Measurements from ENCODE around the gene HMGCS1. TPM values are rescaled to one million over a fixed set of nuclear protein-coding genes. Genes with fewer than 3 reads are reported as not detected.

HMGCS1 gene
- total and polyA plus RNA-seq, 9 of the 15 experiments (the other 6 are each of a cell fraction or from before 2014, with no cell fraction given): 43.7 to 337 (median 111) TPM

DNA sequence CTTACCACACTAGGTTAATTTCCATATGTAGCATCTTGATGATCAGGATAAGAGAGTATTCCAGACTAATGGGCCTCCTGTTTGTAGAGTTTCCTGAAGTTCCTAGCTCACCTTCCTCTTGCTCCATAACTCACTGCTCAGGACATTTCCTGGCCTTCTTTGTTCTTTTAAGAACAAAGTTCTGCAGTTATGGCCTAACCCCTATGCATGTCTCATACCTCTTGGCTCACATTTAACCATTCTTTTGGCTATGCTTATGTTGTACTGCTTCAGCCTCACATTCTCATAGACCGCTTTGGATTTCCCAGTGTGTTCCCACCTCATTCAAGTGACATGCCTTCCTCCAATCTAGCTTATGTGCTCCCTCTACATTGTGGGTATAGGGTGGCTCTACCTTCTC is 40.5 kb upstream of the HMGCS1 start:
- POLR2A ChIA-PET: interaction anchor here (0.6 to 1.5 kb wide), 2 partner anchors 30 to 152 kb away, joined by 3 read pairs; no protein-coding TSS in a partner anchor
- H4K20me1 ChIP-seq (replicated peaks; ENCODE audit: control insufficient read depth, insufficient read depth, low read length): no peaks in the 10 kb centered on the region
- CTCF ChIA-PET (ENCODE audit: low intra/inter-chr PET ratio): no interaction called here
- no peak overlapping the region for H3K4me3 ChIP-seq
- ATAC-seq: no peak
- intact Hi-C loops (cut with micrococcal nuclease) (no loop called here), in situ Hi-C loops (cut with MboI) (no loop called here)
- peaks cover 0 to 28% of the 10 kb centered on the region in 2 experiments; a peak in 4 of 5 replicates for H3K4me1 ChIP-seq (replicated peaks in 1 of 2; ENCODE audit: control insufficient read depth in 2 of 2, insufficient read depth in 2 of 2, low read length in 2 of 2)
- no peaks in the 10 kb centered on the region for H3K79me2 ChIP-seq (ENCODE audit: control insufficient read depth, insufficient read depth, low read length)
- H3K27me3 ChIP-seq (ENCODE audit: control insufficient read depth in 2 of 2, insufficient read depth in 2 of 2, low read length in 2 of 2): no peaks in the 10 kb centered on the region
- H2AFZ ChIP-seq (ENCODE audit: low read depth, low read length): no peak overlapping the region; the same call in 1 of the 2 replicates
- H3K36me3 ChIP-seq (ENCODE audit: control insufficient read depth, insufficient read depth, low read length): no peaks in the 10 kb centered on the region
- no peak overlapping the region for H3K27ac ChIP-seq (ENCODE audit: extremely low read depth, low read depth, low read length)
- WGBS (ENCODE audit: insufficient coverage, low coverage, missing lambda C conversion rate): 62% methylated on average over 1 of the region's 1 CpG
- no peak overlapping the region for H3K9ac ChIP-seq (ENCODE audit: insufficient read depth in 1 of 2, low read depth in 2 of 2, low read length in 2 of 2)
- no TSS peak for BruUV-seq (replicated peaks)
- no peaks in the 10 kb centered on the region for H3K9me1 ChIP-seq (ENCODE audit: control insufficient read depth, insufficient read depth, low read length)
- no peak for DNase-seq (ENCODE audit: extremely low read depth in 1 of 4, low spot score in 3 of 4)
- H3K4me2 ChIP-seq (ENCODE audit: insufficient read depth, low read length): no peak overlapping the region
- FAIRE-seq: no peak
- no peaks in the 10 kb centered on the region for H3K9me3 ChIP-seq (replicated peaks; ENCODE audit: control insufficient read depth, insufficient read depth, low read depth, low read length)
- TF ChIP-seq CHCHD3 (CRISPR knock-in tag; IDR thresholded peaks at IDR 0.05): no peak
- no peak for TF ChIP-seq KAT8 (IDR thresholded peaks at IDR 0.05; ENCODE audit: low read depth)
- TF ChIP-seq, protein P1, sequence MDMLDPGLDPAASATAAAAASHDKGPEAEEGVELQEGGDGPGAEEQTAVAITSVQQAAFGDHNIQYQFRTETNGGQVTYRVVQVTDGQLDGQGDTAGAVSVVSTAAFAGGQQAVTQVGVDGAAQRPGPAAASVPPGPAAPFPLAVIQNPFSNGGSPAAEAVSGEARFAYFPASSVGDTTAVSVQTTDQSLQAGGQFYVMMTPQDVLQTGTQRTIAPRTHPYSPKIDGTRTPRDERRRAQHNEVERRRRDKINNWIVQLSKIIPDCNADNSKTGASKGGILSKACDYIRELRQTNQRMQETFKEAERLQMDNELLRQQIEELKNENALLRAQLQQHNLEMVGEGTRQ (CRISPR knock-in tag; IDR thresholded peaks at IDR 0.05): no peak
- no peak for TF ChIP-seq ARHGAP35 (IDR thresholded peaks at IDR 0.05; ENCODE audit: partially characterized antibody)
- no peak for TF ChIP-seq MIER1 (IDR thresholded peaks at IDR 0.05; ENCODE audit: low read depth)
- TF ChIP-seq ZNF217 (CRISPR knock-in tag; IDR thresholded peaks at IDR 0.05): no peak
- no peak for TF ChIP-seq GTF2F1 (IDR thresholded peaks at IDR 0.05; ENCODE audit: low read depth, low read length)
